Adipose tissue (tissue), 3 donors: ENCODE measurements around the gene ST6GAL1. TPM values are rescaled to one million over a fixed set of nuclear protein-coding genes. Genes with fewer than 3 reads are reported as not detected.
"Not testable (repeated sequence)": the region's sequence is repeated elsewhere in the genome, so short reads cannot be mapped to it uniquely, and the experiment has no call there.

Source experiments
- H3K27ac ChIP-seq: one replicate; pipeline ENCODE4 v1.5.1; 2013; ENCODE audit warnings: low read depth, low read length
- WGBS, 3 donors: extraction: QIAGEN DNeasy Blood & Tissue Kit; methylation state at CpG; one replicate each; pipeline ENCODE4 v1.1.7; 2013; 5-methylcytosine and 5-hydroxymethylcytosine counted together
- polyA plus RNA-seq, 3 donors: library from polyadenylated mRNA; stranded (reverse); fragments of 200-250 nt; gene quantifications; one replicate each; pipeline ENCODE4 v1.2.3, GENCODE V29; 2013
- donor health status: healthy with polysubstance abuse.
- donor health status: Bipolar disorder and iron deficiency.
- donor health status: healthy.

ST6GAL1 gene
- polyA plus RNA-seq, 3 donors: 6.0 to 15.2 (median 10.8) TPM

DNA sequence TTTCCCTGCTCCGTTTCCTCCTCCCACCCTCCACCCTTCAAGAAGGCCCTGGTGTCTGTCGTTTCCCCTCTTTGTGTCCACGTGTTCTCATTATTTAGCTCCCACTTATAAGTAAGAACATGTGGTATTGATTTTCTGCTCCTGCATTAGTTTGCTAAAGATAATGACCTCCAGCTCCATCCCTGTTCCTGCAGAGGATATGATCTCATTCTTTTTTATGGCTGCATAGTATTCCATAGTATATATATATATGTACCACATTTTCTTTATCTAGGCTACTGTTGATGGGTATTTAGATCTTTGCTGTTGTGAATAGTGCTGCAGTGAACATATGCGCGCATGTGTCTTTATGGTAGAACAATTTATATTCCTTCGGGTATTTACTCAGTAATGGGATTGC lies 4.8 kb downstream of the ST6GAL1 start:
- WGBS, 3 donors: 87 to 98% (median 96%) methylated on average over 6 of the region's 6 CpGs
- no peak overlapping the region for H3K27ac ChIP-seq

DNA sequence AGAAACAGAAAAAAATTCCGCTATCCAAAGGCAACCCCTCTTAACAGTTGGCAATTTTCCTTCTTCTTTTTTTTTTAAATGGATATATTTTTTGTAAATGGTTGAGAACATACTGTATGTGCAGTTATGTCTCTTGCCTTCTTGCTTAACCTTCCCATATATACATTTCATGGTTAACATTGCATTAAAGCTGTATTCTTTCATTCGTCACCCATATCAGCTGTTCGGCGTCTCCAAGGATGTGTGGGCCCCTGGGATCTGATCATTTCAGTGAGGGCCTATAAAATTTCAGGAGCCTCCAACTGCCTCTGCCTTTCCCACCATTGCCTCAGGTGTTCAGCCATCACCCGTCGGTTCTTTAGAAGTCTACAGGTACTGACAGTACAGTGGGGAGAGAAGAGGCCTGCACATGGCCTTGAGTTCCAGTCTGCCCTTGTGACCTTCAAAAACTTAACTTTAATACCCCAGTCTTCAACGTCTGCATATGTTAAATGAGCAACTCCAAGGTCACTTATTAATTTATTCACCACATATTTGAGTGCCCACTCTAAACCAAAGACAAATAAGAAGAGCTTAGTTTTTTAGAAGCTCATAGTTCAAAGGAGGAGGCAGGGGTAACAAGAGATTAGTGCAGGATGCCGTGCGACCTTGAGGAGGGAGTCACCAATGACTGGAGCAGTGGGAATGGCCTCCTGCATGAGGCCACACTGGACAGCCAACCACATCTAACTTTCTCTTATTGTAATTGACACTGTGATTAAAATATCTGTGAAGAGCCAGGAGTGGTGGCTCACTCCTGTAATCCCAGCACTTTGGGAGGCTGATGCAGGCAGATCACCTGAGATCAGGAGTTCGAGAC lies 6.9 kb downstream of the ST6GAL1 start:
- H3K27ac ChIP-seq: no peak overlapping the region
- 75 to 97% (median 87%) methylated on average over 10 of the region's 10 CpGs for WGBS, 3 donors

DNA sequence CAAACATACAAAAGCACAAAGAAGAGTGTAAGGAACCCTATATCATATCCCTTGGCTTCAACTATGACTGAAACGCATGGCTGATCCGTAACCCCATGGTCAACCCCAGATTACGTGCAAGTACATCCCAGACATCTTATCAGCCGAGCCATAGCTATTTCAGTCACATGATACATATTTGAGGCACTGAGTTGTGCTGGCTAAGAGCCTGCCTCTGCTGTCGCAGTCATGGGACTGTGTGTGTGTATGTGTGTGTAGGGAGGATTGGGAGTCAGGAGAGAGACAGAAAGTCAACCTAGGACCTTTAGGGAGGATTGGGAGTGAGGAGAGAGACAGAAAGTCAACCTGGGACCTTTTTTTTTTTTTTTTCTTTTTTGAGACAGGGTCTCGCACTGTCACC lies 8.4 kb downstream of the ST6GAL1 start:
- no peak overlapping the region for H3K27ac ChIP-seq
- WGBS, 3 donors: 66 to 85% (median 85%) methylated on average over 5 to 6 of the region's 6 CpGs

DNA sequence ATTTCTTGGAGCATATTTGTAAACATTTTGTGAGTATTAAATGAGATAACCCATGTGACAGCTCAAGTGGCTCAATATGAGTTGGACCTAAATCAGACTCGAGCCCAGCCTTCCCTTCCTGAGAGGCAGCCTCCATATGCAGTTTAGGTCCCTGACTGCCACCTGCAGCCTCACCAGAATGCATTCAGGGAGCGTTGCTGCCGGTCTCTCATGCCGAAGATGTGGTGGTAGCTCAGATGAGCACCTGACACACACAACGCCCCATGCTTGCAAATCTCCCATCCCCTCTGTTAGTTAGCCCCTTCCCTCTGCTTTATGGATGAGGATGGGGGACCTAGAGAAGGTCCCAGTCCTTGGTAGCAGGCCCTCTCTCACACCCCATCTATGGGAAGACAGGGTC lies 9.2 kb downstream of the ST6GAL1 start:
- WGBS, 3 donors: 90 to 95% (median 93%) methylated on average over 5 of the region's 5 CpGs
- no peak overlapping the region for H3K27ac ChIP-seq

DNA sequence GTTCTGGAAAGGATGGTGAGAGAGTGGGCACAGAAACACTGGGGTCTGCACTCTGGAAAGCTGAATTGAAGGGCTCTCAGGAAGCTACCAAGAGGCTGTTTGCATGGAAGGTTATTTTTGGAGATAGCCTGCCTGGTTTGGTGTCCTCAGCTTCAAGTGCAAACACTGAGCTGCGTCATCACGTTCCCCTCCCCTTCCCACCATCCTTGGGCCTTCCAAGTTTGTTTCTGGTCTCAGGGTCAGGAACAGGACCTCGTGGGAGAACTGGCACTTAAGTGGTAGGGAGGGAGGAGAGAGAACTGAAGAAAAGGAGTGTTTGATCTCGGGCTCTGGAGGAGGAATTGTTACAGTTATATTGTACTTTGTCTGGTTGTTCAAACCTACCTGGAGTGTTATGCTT lies 10.6 kb downstream of the ST6GAL1 start:
- H3K27ac ChIP-seq: no peak overlapping the region
- WGBS, 3 donors: 30 to 50% (median 42%) methylated on average over 4 of the region's 4 CpGs

DNA sequence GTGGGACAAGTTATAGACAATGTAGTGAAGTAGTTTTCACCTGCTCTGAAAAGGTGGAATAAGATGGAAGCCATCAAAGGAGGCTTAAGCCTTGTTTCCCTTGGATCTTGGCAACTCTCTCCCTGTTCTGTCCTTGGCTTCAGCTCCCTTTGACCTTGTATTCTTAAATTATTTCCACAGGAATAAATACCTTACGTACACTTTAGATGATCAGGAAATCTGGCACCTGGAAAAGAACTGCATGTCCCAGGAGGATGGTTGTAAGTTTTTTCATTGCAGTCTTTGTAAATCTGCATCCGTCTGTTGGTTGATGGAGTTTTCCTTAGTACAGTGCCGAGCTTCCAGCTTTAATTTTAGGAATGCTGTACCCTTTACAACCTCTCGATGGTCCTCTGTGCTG lies 11.8 kb downstream of the ST6GAL1 start:
- no peak overlapping the region for H3K27ac ChIP-seq

DNA sequence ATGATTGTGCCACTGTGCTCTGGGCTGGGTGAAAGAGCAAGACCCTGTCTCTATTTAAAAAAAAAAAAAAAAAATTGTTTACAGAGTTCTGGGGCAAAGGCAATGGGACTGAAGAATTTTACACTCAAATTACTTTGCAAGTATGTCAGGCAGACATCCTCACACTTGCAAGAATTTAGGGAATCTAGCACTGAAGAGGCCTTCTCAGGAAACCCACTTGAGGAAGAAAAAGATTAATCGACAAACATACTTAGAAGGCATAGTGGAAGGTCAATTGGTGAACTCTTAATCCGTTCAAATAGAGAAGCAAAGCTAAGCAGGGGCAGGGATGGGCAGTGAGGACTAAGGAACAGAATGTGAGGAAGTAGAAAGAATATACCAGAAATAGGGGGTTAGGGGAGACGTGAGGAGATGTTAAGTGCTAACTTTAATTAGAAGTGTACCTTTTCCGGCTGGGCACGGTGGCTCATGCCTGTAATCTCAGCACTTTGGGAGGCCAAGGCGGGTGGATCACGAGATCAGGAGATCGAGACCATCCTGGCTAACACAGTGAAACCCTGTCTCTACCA lies 15.0 kb downstream of the ST6GAL1 start:
- H3K27ac ChIP-seq: no peak overlapping the region

More for the DNA sequence above, 11.8 kb downstream of the ST6GAL1 start:
- WGBS, 3 donors: 52 to 80% (median 79%) methylated on average over 4 of the region's 4 CpGs

DNA sequence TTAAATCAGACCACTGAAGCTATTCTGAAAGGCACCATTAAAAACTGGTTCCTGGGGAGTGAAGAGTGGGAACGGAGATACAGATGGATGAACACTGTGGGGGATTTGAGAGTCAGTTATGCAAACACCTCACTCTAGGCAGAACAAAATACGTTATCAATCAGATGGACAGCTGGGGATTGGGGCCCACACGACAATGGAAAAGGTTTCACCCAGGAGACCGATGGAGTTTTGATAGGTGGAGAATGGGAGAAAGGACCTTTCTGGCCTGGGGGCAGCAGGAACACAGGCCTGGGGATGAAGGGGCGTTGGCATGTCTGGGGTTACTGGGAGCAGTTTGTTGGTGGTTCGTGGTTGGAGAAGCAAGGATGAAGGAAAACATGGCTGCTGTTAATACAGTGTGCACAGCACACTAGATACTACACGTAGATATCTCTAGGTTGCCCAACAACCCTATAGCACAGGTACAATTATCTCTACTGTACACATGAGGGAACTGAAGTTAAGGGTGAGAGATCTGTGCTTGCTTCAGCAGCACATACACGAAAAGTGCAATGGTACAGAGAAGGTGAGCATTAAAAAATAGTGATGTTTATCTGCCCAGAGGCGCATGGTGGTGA lies 16.5 kb downstream of the ST6GAL1 start:
- 72 to 90% (median 89%) methylated on average over 9 of the region's 9 CpGs for WGBS, 3 donors
- no peak overlapping the region for H3K27ac ChIP-seq

More for the DNA sequence above, 15.0 kb downstream of the ST6GAL1 start:
- 82 to 85% (median 85%) methylated on average over 8 of the region's 8 CpGs for WGBS, 3 donors

DNA sequence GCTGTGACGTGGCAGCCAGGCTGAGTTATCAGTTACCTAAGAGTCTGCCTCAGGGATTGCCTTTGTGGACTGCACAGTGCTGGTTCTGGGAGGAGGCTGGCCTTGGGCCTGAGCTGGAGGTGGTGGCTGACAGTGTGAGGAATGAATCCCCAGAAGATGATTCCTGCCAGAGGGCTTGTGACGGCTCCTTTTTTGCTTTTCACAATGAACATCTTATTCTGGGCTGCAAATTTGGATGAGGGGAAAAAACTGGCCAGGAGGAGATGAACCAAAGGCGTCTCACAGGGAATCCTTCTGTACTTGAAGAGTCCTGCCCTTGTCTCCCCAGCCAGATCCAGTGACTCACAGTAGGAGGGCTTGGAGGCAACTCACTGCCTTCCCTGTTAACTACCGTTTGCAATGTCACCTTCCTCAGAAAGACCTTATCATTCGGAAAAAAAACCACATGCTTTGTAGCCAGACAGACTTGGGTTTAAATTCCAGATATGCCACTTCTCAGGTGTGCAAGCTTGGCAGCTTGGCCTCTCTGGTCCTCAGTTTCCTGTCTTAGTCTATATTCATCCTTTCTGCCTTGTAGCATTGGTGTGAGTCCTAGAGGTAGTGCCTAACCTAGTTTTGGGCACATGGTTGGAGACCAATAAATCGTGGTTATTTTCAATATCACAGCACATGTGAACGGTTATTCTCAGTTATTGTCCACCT lies 19.1 kb downstream of the ST6GAL1 start:
- 65 to 74% (median 73%) methylated on average over 7 of the region's 7 CpGs for WGBS, 3 donors
- no peak overlapping the region for H3K27ac ChIP-seq

DNA sequence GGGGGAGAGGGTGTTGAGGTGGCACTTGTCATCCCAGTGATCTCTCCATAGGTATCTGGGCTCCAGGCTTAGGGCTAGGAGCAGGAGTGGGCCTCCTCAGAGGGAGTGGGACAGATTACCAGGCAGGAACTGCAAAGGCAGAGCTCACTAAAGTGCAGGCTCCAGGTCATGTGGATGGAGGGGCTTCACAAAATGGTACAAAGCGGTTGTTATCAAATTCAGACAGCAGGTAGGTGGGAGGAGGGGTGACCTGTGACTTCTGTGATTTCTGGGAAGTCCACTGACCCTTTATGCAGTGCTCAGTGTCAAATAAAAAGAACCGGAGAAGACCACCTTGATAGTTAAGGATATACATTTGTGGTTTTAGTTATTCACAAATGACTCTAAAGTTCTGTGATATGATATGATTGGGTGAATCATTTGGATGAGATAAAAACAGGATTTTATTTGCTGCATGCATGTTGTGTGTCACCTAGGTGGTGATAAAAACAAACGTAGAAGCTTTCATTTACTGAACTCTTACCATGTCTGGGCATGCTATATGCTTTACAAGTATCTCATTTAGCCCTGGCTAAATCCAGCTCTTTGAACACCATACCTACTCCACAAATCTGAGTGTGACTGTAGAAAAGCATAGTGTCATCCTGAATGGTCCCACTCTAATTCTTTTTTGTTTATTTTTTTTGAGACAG lies 20.2 kb downstream of the ST6GAL1 start:
- 76 to 96% (median 92%) methylated on average over 3 of the region's 3 CpGs for WGBS, 3 donors
- no peak overlapping the region for H3K27ac ChIP-seq

DNA sequence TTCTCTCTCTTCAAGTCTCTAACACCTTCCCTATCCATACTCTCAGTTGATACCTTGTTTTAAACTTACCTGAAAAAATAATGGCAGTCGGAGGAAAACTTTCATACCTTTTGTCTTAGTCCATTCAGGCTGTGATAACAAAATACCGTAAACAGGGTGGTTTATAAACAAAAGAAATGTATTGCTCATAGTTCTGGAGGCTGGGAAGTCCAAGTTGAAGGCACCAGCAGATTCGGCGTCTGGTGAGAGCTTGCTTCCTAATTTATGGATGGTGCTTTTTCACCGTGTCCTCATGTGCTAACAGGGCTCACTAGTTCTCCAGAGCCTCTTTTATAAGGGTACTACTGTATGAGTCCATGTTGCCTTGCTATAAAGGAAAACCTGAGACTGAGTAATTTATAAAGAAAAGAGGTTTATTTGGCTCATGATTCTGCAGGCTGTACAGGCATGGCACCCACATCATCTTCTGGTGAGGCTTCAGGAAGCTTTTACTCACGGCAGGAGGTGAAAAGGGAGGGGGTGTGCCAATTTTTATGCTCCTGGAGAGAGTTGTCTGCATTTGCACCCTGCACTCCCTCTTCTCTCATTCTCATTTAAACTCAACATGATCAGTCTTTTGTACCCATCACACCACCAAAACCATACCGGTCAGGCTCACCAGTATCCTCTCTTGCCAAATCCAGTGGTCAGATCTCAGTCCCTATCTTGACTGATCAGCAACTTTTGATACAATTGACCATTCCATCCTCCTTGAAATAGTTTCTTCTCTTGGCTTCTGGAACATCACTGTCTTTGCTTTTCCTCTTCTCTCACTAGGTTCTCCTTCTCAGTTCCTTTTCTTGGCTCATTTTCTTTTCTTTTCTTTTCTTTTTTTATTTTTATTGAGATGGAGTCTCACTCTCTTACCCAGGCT lies 21.6 kb downstream of the ST6GAL1 start:
- no peak overlapping the region for H3K27ac ChIP-seq
- 89 to 93% (median 93%) methylated on average over 7 of the region's 7 CpGs for WGBS, 3 donors

DNA sequence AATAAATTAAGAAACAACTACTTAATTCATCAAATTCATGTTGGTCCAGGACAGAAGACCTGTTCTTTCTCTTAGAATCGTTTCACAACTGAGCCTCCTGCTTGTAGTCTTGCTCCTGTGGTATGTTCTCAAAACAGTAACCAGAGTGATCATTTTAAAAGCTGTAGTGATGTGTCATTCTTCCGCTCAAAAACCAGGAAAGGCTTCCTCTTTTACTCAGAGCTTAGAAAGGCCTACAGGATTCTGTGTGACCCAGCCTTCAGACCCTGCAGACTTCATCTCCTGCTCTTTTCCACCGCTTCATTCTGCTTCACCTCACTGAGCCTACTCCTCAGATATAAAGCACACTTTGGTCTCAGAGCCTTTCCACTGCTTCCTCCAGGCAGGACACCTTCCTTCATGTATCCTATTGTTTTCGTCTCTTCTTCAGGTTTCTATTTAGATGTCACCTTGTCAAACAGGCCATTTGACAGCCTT lies 22.7 kb downstream of the ST6GAL1 start:
- 42 to 60% (median 54%) methylated on average over 4 of the region's 4 CpGs for WGBS, 3 donors
- no peak overlapping the region for H3K27ac ChIP-seq

DNA sequence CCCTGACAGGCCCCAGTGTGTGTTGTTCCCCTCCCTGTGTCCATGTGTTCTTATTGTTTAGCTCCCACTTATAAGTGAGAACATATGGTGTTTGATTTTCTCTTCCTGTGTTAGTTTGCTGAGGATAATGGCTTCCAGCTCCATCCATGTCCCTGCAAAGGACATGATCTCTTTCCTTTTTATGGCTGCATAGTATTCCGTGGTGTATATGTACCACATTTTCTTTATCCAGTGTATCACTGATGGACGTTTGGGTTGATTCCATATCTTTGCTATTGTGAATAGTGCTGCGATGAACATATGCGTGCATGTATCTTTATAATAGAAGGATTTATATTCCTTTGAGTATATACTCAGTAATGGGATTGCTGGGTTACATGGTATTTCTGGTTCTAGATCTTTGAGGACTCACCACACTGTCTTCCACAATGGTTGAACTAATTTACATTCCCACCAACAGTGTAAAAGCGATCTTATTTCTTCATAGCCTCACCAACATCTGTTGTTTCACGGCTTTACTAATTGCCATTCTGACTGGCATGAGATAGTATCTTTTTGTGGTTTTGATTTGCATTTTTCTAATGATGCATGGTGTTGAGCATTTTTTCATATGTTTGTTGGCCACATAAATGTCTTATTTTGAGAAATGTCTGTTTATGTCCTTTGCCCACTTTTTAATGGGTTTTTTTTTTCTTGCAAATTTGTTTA lies 23.8 kb downstream of the ST6GAL1 start:
- not testable (repeated sequence) for H3K27ac ChIP-seq

DNA sequence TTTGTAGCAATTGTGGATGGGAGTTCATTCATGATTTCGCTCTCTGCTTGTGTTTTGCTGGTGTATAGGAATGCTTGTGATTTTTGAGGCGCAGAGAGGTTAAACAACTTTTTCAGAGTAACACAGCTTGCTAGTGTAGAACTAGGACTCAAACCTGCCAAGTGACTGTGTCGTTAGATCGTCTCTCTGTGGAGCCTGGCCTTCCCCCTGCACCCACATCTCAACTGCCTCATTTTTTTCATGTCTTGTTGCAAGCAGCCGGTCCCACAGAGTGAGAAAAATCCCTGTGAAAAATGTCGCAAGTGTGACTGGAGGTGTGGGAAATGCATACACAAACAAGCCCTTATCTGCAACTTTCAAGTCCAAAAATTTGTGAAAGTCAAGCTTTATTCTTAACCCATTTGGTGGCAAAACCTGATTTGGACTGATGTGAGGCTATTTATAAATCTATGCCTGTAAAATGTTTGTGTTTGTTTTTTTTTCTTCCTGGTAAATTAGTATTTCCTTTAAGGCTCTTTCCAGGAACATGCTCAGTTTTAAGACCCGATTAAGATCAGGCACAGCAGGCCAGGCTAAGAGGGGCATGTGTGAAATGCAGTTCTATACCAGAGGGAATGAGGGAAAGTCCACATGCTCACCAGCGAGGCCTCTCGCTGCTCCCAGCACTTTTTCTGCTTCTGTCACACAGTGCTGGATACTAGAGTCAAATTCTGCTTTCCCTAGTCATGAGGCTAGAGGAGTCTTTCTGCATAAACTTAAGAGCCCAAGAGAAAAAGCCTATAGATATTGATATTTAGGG lies 25.8 kb downstream of the ST6GAL1 start:
- no peak overlapping the region for H3K27ac ChIP-seq
- 40 to 73% (median 71%) methylated on average over 9 of the region's 9 CpGs for WGBS, 3 donors

More for the DNA sequence above, 23.8 kb downstream of the ST6GAL1 start:
- 74 to 79% (median 76%) methylated on average over 6 of the region's 6 CpGs for WGBS, 3 donors

DNA sequence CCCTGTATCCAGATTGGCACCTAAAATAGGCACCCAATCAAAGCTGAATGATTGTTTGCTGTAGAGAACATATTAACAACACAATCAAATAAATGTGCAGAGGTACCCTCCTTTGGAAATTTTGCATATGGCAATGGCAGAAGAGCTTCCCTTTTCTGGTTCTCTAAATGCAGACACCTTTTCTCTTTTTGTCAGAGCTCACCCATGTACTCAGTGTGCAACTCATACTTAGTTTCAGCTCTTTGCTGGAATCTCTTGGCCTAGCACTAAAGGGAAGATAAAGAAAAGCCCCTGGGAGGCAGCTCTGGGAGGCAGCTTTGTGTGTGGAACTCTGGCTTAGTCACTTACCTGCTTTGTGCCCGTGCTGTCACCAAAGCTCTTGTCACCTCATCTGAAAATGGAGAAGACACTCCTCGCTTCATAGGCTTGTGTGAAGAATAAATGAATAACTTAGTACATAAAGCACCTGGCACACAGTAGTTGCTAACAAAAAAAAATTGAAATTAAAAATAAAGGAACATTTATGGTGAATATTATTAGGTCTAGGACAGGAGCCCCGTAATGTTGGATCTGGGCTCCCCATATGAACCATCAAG lies 28.8 kb downstream of the ST6GAL1 start:
- H3K27ac ChIP-seq: no peak overlapping the region
- 82 to 97% (median 97%) methylated on average over 3 of the region's 3 CpGs for WGBS, 3 donors

DNA sequence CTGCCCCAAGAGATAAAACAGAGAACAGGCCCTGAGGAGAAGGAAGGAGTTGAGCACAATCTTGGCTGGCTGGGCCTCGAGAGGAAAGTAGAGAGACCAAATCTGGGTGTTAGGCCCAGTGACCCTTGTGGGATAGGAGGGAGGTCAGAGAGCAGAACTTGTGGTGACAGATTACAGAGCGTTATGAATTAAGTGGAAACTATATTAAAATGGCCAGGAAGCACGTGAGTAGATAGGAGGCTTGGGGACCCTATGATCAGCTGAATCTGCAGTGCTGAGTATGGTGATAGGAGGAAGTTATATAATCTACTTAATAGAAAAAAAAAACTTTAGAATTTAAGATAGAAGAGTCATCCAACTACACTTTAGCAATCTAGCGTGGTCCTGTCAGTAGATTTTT lies 30.0 kb downstream of the ST6GAL1 start:
- 71 to 73% (median 71%) methylated on average over 4 of the region's 4 CpGs for WGBS, 3 donors
- no peak overlapping the region for H3K27ac ChIP-seq
